HG02938 (cell line): ENCODE data around the gene SPOPL.

Source experiments
- ATAC-seq: cut with Tn5 transposase; IDR thresholded peaks from one replicate; pipeline ENCODE4 v1.9.1; 2021; ENCODE audit warnings: mild to moderate bottlenecking, moderate library complexity; ENCODE audit not compliant: unreplicated experiment

Gene SPOPL

GRCh38 chr2:138493334-138493733 is 8.2 kb upstream of the SPOPL start:
- ATAC-seq = no peak

GRCh38 chr2:138494265-138494966 is 7.2 kb upstream of the SPOPL start:
- no peak for ATAC-seq

- no peak for ATAC-seq
Measured at GRCh38 chr2:138495384-138495783, 6.2 kb upstream of the SPOPL start.

- no peak for ATAC-seq
Measured at GRCh38 chr2:138496096-138496651, 5.4 kb upstream of the SPOPL start.

GRCh38 chr2:138497294-138497693 is 4.3 kb upstream of the SPOPL start:
- ATAC-seq = no peak

- no peak for ATAC-seq
Measured at GRCh38 chr2:138499684-138500083, 1.9 kb upstream of the SPOPL start.

- peak; percentile 2 for ATAC-seq
Measured at GRCh38 chr2:138500592-138501424, 762 bp upstream of the SPOPL start.

GRCh38 chr2:138502255-138503086 is 901 bp downstream of the SPOPL start:
- no peak for ATAC-seq

GRCh38 chr2:138503087-138503442 is 1.5 kb downstream of the SPOPL start:
- no peak for ATAC-seq

GRCh38 chr2:138503652-138504051 is 2.1 kb downstream of the SPOPL start:
- ATAC-seq = no peak

- ATAC-seq = no peak
Measured at GRCh38 chr2:138504092-138504491, 2.5 kb downstream of the SPOPL start.

- ATAC-seq = peak; percentile 46
Measured at GRCh38 chr2:138504546-138505235, 3.1 kb downstream of the SPOPL start.

- no peak for ATAC-seq
Measured at GRCh38 chr2:138507267-138507666, 5.7 kb downstream of the SPOPL start.

GRCh38 chr2:138510319-138510718 is 8.7 kb downstream of the SPOPL start:
- ATAC-seq = no peak

- ATAC-seq = no peak
Measured at GRCh38 chr2:138512672-138513071, 11.1 kb downstream of the SPOPL start.

GRCh38 chr2:138514173-138514572 is 12.6 kb downstream of the SPOPL start:
- ATAC-seq = no peak

GRCh38 chr2:138515092-138515491 is 13.5 kb downstream of the SPOPL start:
- ATAC-seq = no peak

- ATAC-seq = no peak
Measured at GRCh38 chr2:138516030-138516704, 14.6 kb downstream of the SPOPL start.

GRCh38 chr2:138518860-138519259 is 17.3 kb downstream of the SPOPL start:
- ATAC-seq = no peak

GRCh38 chr2:138521821-138522220 is 20.3 kb downstream of the SPOPL start:
- no peak for ATAC-seq
